Loucy (cell line): ENCODE results near the gene RPS6KA5.

Source experiments
- EZH2phosphoT487 ChIP-seq: fragments of 200-600 bp; IDR thresholded peaks from 2 replicates; pipeline ENCODE4 v1.6.1; 2018; ENCODE audit warnings: antibody characterized with exemption, mild to moderate bottlenecking, moderate library complexity, borderline replicate concordance
- TF ChIP-seq, protein P1 (sequence below): fragments of 200-600 bp; sonication (generic); conservative IDR thresholded peaks from 2 replicates; pipeline ENCODE4 v1.5.1; 2014; ENCODE audit warnings: mild to moderate bottlenecking, antibody characterized with exemption, low read length

DNA sequence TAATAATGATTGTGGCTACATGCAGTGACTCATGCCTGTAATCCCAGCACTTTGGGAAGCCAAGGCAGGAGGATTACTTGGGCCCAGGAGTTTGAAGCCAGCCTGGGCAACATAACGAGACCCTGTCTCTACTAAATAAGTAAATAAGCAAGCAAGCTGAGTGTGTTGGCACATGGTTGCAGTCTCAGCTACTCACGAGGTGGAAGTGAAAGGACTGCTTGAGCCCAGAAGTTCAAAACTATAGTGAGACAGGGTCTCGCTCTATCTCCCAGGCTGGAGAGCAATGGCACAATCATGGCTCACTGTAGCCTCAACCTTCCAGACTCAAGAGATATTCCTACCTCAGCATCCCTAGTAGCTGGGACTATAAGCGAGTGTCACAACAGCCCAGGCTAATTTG lies 64.7 kb downstream of the RPS6KA5 start:
- TF ChIP-seq, protein P1, sequence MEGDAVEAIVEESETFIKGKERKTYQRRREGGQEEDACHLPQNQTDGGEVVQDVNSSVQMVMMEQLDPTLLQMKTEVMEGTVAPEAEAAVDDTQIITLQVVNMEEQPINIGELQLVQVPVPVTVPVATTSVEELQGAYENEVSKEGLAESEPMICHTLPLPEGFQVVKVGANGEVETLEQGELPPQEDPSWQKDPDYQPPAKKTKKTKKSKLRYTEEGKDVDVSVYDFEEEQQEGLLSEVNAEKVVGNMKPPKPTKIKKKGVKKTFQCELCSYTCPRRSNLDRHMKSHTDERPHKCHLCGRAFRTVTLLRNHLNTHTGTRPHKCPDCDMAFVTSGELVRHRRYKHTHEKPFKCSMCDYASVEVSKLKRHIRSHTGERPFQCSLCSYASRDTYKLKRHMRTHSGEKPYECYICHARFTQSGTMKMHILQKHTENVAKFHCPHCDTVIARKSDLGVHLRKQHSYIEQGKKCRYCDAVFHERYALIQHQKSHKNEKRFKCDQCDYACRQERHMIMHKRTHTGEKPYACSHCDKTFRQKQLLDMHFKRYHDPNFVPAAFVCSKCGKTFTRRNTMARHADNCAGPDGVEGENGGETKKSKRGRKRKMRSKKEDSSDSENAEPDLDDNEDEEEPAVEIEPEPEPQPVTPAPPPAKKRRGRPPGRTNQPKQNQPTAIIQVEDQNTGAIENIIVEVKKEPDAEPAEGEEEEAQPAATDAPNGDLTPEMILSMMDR, result no peak
- no peak for TF ChIP-seq EZH2phosphoT487
